CD14-positive monocyte (primary cell): Measurements from ENCODE around the gene CAMTA1. TPM values are rescaled to one million over a fixed set of nuclear protein-coding genes. Genes with fewer than 3 reads are reported as not detected.
A peak's percentile ranks its signal among the peaks of the same experiment; 100 is the strongest.

Experiments
- DNase-seq, 3 donors: peaks; one replicate each; pipeline ENCODE4 v3.0.0-alpha.2; 2011 to 2022
- H2AFZ ChIP-seq: 2 replicates; pipeline ENCODE4 v1.6.0; 2012; ENCODE audit warnings: mild to moderate bottlenecking, low read depth, low read length, inconsistent platforms; ENCODE audit not compliant: insufficient read depth, poor library complexity, severe bottlenecking
- H3K27ac ChIP-seq, 2 donors: 1 replicate in 1 of 2; 2 replicates in 1 of 2; pipeline ENCODE4 v1.5.1; 2012 to 2013; ENCODE audit warnings: low read length in 2 of 2, control low read depth in 1 of 2, inconsistent platforms in 1 of 2, low read depth in 1 of 2, mild to moderate bottlenecking in 1 of 2
- H3K27me3 ChIP-seq, 2 donors: one replicate each; pipeline versions ENCODE4 v1.6.0 to v1.6.1; 2011 to 2013; ENCODE audit warnings: low read length in 2 of 2; ENCODE audit not compliant: control insufficient read depth in 2 of 2, insufficient read depth in 2 of 2
- H3K36me3 ChIP-seq, 2 donors: replicated peaks in 1 of 2; 1 replicate in 1 of 2; 2 replicates in 1 of 2; pipeline versions ENCODE4 v1.5.1 to v1.6.1; 2012 to 2013; ENCODE audit warnings: low read length in 2 of 2, control low read depth in 1 of 2, inconsistent platforms in 1 of 2, mild to moderate bottlenecking in 1 of 2; ENCODE audit not compliant: insufficient read depth in 2 of 2, control insufficient read depth in 1 of 2
- H3K4me1 ChIP-seq, 2 donors: 1 replicate in 1 of 2; 2 replicates in 1 of 2; pipeline versions ENCODE4 v1.5.1 to v1.6.1; 2012 to 2013; ENCODE audit warnings: low read length in 2 of 2, control low read depth in 1 of 2, inconsistent platforms in 1 of 2, mild to moderate bottlenecking in 1 of 2, moderate library complexity in 1 of 2; ENCODE audit not compliant: insufficient read depth in 2 of 2, control insufficient read depth in 1 of 2
- H3K4me2 ChIP-seq: replicated peaks from 2 replicates; pipeline ENCODE3; 2012; ENCODE audit warnings: low read length, moderate library complexity, mild to moderate bottlenecking; ENCODE audit not compliant: poor library complexity, severe bottlenecking; ENCODE audit errors: extremely low read depth
- H3K4me3 ChIP-seq, 3 experiments: fragments of 200-600 bp in 1 of 3; sonication (generic) in 1 of 3; replicated peaks in 1 of 3; 1 replicate in 2 of 3; 2 replicates in 1 of 3; pipeline ENCODE4 v1.5.1; 2011 to 2013; ENCODE audit warnings: low read length in 3 of 3, mild to moderate bottlenecking in 3 of 3, control low read depth in 2 of 3, low read depth in 2 of 3, inconsistent platforms in 1 of 3, moderate library complexity in 1 of 3
- H3K79me2 ChIP-seq: 2 replicates; pipeline ENCODE4 v1.6.0; 2012; ENCODE audit warnings: mild to moderate bottlenecking, control low read depth, inconsistent platforms, low read length, moderate library complexity; ENCODE audit not compliant: insufficient read depth
- H3K9ac ChIP-seq: 2 replicates; pipeline ENCODE4 v1.6.0; 2017; ENCODE audit warnings: low read length, mild to moderate bottlenecking; ENCODE audit not compliant: insufficient read depth, poor library complexity, severe bottlenecking
- H3K9me3 ChIP-seq, 2 donors: replicated peaks in 1 of 2; 1 replicate in 1 of 2; 2 replicates in 1 of 2; pipeline versions ENCODE4 v1.5.1 to v1.6.1; 2012 to 2013; ENCODE audit warnings: low read length in 2 of 2, control low read depth in 1 of 2; ENCODE audit not compliant: control insufficient read depth in 1 of 2, insufficient read depth in 1 of 2
- H4K20me1 ChIP-seq: 2 replicates; pipeline ENCODE4 v1.6.0; 2012; ENCODE audit warnings: mild to moderate bottlenecking, low read length, control low read depth, moderate library complexity; ENCODE audit not compliant: insufficient read depth
- H3K27ac Mint-ChIP-seq, 7 donors: one replicate each; pipeline ENCODE4 v1.8.0; 2020; ENCODE audit warnings: mild to moderate bottlenecking in 7 of 7, mixed read lengths in 7 of 7, moderate library complexity in 6 of 7, inconsistent platforms in 2 of 7
- H3K27me3 Mint-ChIP-seq, 3 donors: one replicate each; pipeline ENCODE4 v1.8.0; 2021 to 2022; ENCODE audit warnings: low read depth in 3 of 3, mild to moderate bottlenecking in 3 of 3, mixed read lengths in 3 of 3, moderate library complexity in 3 of 3, inconsistent platforms in 1 of 3
- H3K36me3 Mint-ChIP-seq, 2 donors: one replicate each; pipeline ENCODE4 v1.8.0; 2020; ENCODE audit warnings: mixed read lengths in 2 of 2, inconsistent platforms in 1 of 2, mild to moderate bottlenecking in 1 of 2
- H3K4me1 Mint-ChIP-seq: one replicate; pipeline ENCODE4 v1.8.0; 2020; ENCODE audit warnings: mild to moderate bottlenecking, mixed read lengths
- H3K4me3 Mint-ChIP-seq, 2 donors: one replicate each; pipeline ENCODE4 v1.8.0; 2020; ENCODE audit warnings: mild to moderate bottlenecking in 2 of 2, mixed read lengths in 2 of 2, moderate library complexity in 1 of 2
- H3K9me3 Mint-ChIP-seq, 7 donors: one replicate each; pipeline ENCODE4 v1.8.0; 2020 to 2022; ENCODE audit warnings: mixed read lengths in 7 of 7, mild to moderate bottlenecking in 6 of 7, moderate library complexity in 6 of 7, inconsistent platforms in 2 of 7
- CTCF ChIP-seq: fragments of 200-600 bp; IDR thresholded peaks from one replicate; pipeline ENCODE4 v1.8.0; 2022; ENCODE audit warnings: antibody characterized with exemption, mild to moderate bottlenecking
- WGBS: methylation state at CpG from one replicate; pipeline ENCODE4 v1.1.5; 2013; ENCODE audit warnings: missing lambda C conversion rate; ENCODE audit not compliant: insufficient coverage; 5-methylcytosine and 5-hydroxymethylcytosine counted together
- intact Hi-C, 2 donors: fragments of 100-400 bp; cut with micrococcal nuclease; formaldehyde crosslinking; loops; one replicate each; pipeline versions ENCODE4 v1.15.0 to v1.15.1; 2023
- polyA plus RNA-seq, 3 donors: library from polyadenylated mRNA; depleted of rRNA in 1 of 3; unstranded in 2 of 3; stranded (reverse) in 1 of 3; fragments of 300-500 nt in 2 of 3; fragments of >200 nt in 1 of 3; fragmentation: Illumina TruSeq in 2 of 3; gene quantifications; 1 replicate in 2 of 3; 2 replicates in 1 of 3; pipeline ENCODE4 v1.2.3, GENCODE V29; 2012 to 2021

The CAMTA1 gene
- polyA plus RNA-seq, 3 donors, result 52.0 to 89.6 (median 78.3) TPM

- peaks cover 16 to 27% (median 27%) of the 10 kb centered on the region in 3 donors for H3K27me3 Mint-ChIP-seq
- Histone ChIP-seq H3K36me3 (no peaks in the 10 kb centered on the region), H3K4me2 (no peak overlapping the region), H3K4me1 (no peaks in the 10 kb centered on the region), H3K9ac (no peak overlapping the region), H3K9me3 (no peaks in the 10 kb centered on the region), H3K27me3 (peaks cover 2 to 9% of the 10 kb centered on the region in 2 donors), H3K4me3 (no peak overlapping the region), H3K79me2 (no peaks in the 10 kb centered on the region), H4K20me1 (no peaks in the 10 kb centered on the region), H3K27ac (no peak overlapping the region), H2AFZ (no peak overlapping the region)
- peaks cover 0 to 4% (median 0%) of the 10 kb centered on the region in 7 donors for H3K9me3 Mint-ChIP-seq
- WGBS, result 0% methylated on average over 7 of the region's 17 CpGs
- TF ChIP-seq CTCF, result no peak
- intact Hi-C loops, result no loop called here
- H3K4me3 Mint-ChIP-seq, result peak overlapping the region in 1 of 2 donors; percentile 48
- H3K4me1 Mint-ChIP-seq, result no peaks in the 10 kb centered on the region
- H3K27ac Mint-ChIP-seq, result no peak overlapping the region
- H3K36me3 Mint-ChIP-seq, result no peaks in the 10 kb centered on the region
- no peak for DNase-seq
Measured at GRCh38 chr1:7235871-7236517, 450.7 kb downstream of the CAMTA1 start.

- Histone ChIP-seq H4K20me1 (no peaks in the 10 kb centered on the region), H3K27ac (no peak overlapping the region), H3K9ac (no peak overlapping the region), H3K79me2 (no peaks in the 10 kb centered on the region), H3K27me3 (peaks cover 2 to 9% of the 10 kb centered on the region in 2 donors), H3K4me1 (no peaks in the 10 kb centered on the region), H3K4me2 (no peak overlapping the region), H2AFZ (no peak overlapping the region), H3K4me3 (no peak overlapping the region), H3K9me3 (no peaks in the 10 kb centered on the region), H3K36me3 (no peaks in the 10 kb centered on the region)
- no peaks in the 10 kb centered on the region for H3K36me3 Mint-ChIP-seq
- H3K27me3 Mint-ChIP-seq, result peaks cover 16 to 30% (median 27%) of the 10 kb centered on the region in 3 donors
- no peak for DNase-seq
- WGBS, result 93% methylated on average over 6 of the region's 6 CpGs
- no peak for TF ChIP-seq CTCF
- no peak overlapping the region for H3K4me3 Mint-ChIP-seq
- H3K27ac Mint-ChIP-seq, result no peak overlapping the region
- intact Hi-C loops, result no loop called here
- H3K4me1 Mint-ChIP-seq, result no peaks in the 10 kb centered on the region
- H3K9me3 Mint-ChIP-seq, result peaks cover 0 to 4% (median 0%) of the 10 kb centered on the region in 7 donors
Measured at GRCh38 chr1:7236844-7237515, 451.7 kb downstream of the CAMTA1 start.
